ENCODE data around the gene EVI2B. TPM values are rescaled to one million over a fixed set of nuclear protein-coding genes. Genes with fewer than 3 reads are reported as not detected.
A peak's percentile ranks its signal among the peaks of the same experiment; 100 is the strongest.

Gene EVI2B
- total RNA-seq, 2 donors from 2014 or later: 0.99 to 4.9 TPM

- Histone ChIP-seq H3K4me3 (no peak overlapping the region), H3K27ac (peak overlapping the region in 1 of 4 donors; percentile 57), H3K9me3 (no peaks in the 10 kb centered on the region), H3K4me1 (no peaks in the 10 kb centered on the region), H3K36me3 (replicated peaks in 1 of 2; ENCODE audit: insufficient read depth in 1 of 2, low read depth in 2 of 2) (no peaks in the 10 kb centered on the region), H3K27me3 (no peaks in the 10 kb centered on the region)
- ATAC-seq (no peak), DNase-seq (no peak)
- WGBS, 2 donors: 83 to 84% methylated on average over 5 of the region's 5 CpGs
- intact Hi-C loops (cut with DNase I): no loop called here
- TF ChIP-seq POLR2A (IDR thresholded peaks at IDR 0.05): peak in 1 of 3 donors; percentile 28
- TF ChIP-seq CTCF (IDR thresholded peaks at IDR 0.05): no peak
Measured at GRCh38 chr17:31308372-31309334, 5.2 kb downstream of the EVI2B start.

GRCh38 chr17:31307640-31308039 lies 6.2 kb downstream of the EVI2B start:
- 79 to 89% methylated on average over 1 of the region's 1 CpG for WGBS, 2 donors
- Histone ChIP-seq H3K36me3 (replicated peaks in 1 of 2; ENCODE audit: insufficient read depth in 1 of 2, low read depth in 2 of 2) (no peaks in the 10 kb centered on the region), H3K4me3 (no peak overlapping the region), H3K9me3 (no peaks in the 10 kb centered on the region), H3K4me1 (no peaks in the 10 kb centered on the region), H3K27ac (no peak overlapping the region), H3K27me3 (no peaks in the 10 kb centered on the region)
- ATAC-seq (no peak), DNase-seq (no peak)
- intact Hi-C loops (cut with DNase I): no loop called here
- no peak for TF ChIP-seq POLR2A (IDR thresholded peaks at IDR 0.05)
- TF ChIP-seq CTCF (IDR thresholded peaks at IDR 0.05): no peak

- intact Hi-C loops (cut with DNase I): no loop called here
- H3K4me1 ChIP-seq: no peaks in the 10 kb centered on the region
- ATAC-seq: no peak
- TF ChIP-seq POLR2A (IDR thresholded peaks at IDR 0.05): no peak
- no peak for TF ChIP-seq CTCF (IDR thresholded peaks at IDR 0.05)
- DNase-seq: no peak
- no peaks in the 10 kb centered on the region for H3K9me3 ChIP-seq
- no peaks in the 10 kb centered on the region for H3K27me3 ChIP-seq
- H3K36me3 ChIP-seq (replicated peaks in 1 of 2; ENCODE audit: insufficient read depth in 1 of 2, low read depth in 2 of 2): no peaks in the 10 kb centered on the region
- no peak overlapping the region for H3K27ac ChIP-seq
- H3K4me3 ChIP-seq: no peak overlapping the region
Measured at GRCh38 chr17:31299624-31300023, 14.2 kb downstream of the EVI2B start.

- 87 to 92% methylated on average over 7 of the region's 7 CpGs for WGBS, 2 donors
- no peak for DNase-seq
- intact Hi-C loops (cut with DNase I): no loop called here
- Histone ChIP-seq H3K27ac (no peak within 1 kb of the TSS), H3K4me3 (no peak within 1 kb of the TSS), H3K36me3 (replicated peaks in 1 of 2; ENCODE audit: insufficient read depth in 1 of 2, low read depth in 2 of 2) (no peaks in the 10 kb centered on the region), H3K27me3 (no peaks in the 10 kb centered on the region), H3K9me3 (no peaks in the 10 kb centered on the region), H3K4me1 (no peaks in the 10 kb centered on the region)
- ATAC-seq: no peak
- TF ChIP-seq POLR2A (IDR thresholded peaks at IDR 0.05) (no peak), CTCF (IDR thresholded peaks at IDR 0.05) (no peak)
Measured at GRCh38 chr17:31297090-31297489, 16.8 kb downstream of the EVI2B start, which contains the start of gene OMG. Gene OMG (minus strand): TSS chr17:31297239. CDS start chr17:31296331, 908 bp downstream.

Data from body of pancreas (tissue), 4 donors.